ENCODE data around the gene UBAC1.

UBAC1 gene

GRCh38 chr9:135984072-135984710, 23.0 kb upstream of the UBAC1 start:
- H3K4me3 ChIP-seq (ENCODE audit: low read depth, low read length): no peak overlapping the region
- TF ChIP-seq MYC (IDR thresholded peaks at IDR 0.05; ENCODE audit: low read depth, low read length): no peak
- no peak for TF ChIP-seq POLR2A (IDR thresholded peaks at IDR 0.05; ENCODE audit: extremely low read depth, insufficient read length)
- no peak for TF ChIP-seq CTCF (IDR thresholded peaks at IDR 0.05; ENCODE audit: low read depth, low read length)
- no peak for TF ChIP-seq MAX (IDR thresholded peaks at IDR 0.05; ENCODE audit: low read depth, low read length)
- no peak for DNase-seq (ENCODE audit: low read depth)

GRCh38 chr9:135983208-135984071, 22.3 kb upstream of the UBAC1 start:
- no peak for DNase-seq (ENCODE audit: low read depth)
- H3K4me3 ChIP-seq (ENCODE audit: low read depth, low read length): no peak overlapping the region
- no peak for TF ChIP-seq MYC (IDR thresholded peaks at IDR 0.05; ENCODE audit: low read depth, low read length)
- TF ChIP-seq POLR2A (IDR thresholded peaks at IDR 0.05; ENCODE audit: extremely low read depth, insufficient read length): no peak

GRCh38 chr9:135982499-135983207, 21.5 kb upstream of the UBAC1 start:
- TF ChIP-seq POLR2A (IDR thresholded peaks at IDR 0.05; ENCODE audit: extremely low read depth, insufficient read length): no peak
- no peak for TF ChIP-seq MYC (IDR thresholded peaks at IDR 0.05; ENCODE audit: low read depth, low read length)
- TF ChIP-seq CTCF (IDR thresholded peaks at IDR 0.05; ENCODE audit: low read depth, low read length): no peak
- TF ChIP-seq MAX (IDR thresholded peaks at IDR 0.05; ENCODE audit: low read depth, low read length): no peak
- no peak for DNase-seq (ENCODE audit: low read depth)
- H3K4me3 ChIP-seq (ENCODE audit: low read depth, low read length): no peak overlapping the region

GRCh38 chr9:135980926-135981630, 19.9 kb upstream of the UBAC1 start:
- no peak for TF ChIP-seq MYC (IDR thresholded peaks at IDR 0.05; ENCODE audit: low read depth, low read length)
- TF ChIP-seq POLR2A (IDR thresholded peaks at IDR 0.05; ENCODE audit: extremely low read depth, insufficient read length): no peak
- no peak for TF ChIP-seq CTCF (IDR thresholded peaks at IDR 0.05; ENCODE audit: low read depth, low read length)
- no peak overlapping the region for H3K4me3 ChIP-seq (ENCODE audit: low read depth, low read length)
- DNase-seq (ENCODE audit: low read depth): no peak

GRCh38 chr9:135979547-135980166, 18.5 kb upstream of the UBAC1 start:
- no peak for DNase-seq (ENCODE audit: low read depth)
- no peak for TF ChIP-seq CTCF (IDR thresholded peaks at IDR 0.05; ENCODE audit: low read depth, low read length)
- no peak for TF ChIP-seq POLR2A (IDR thresholded peaks at IDR 0.05; ENCODE audit: extremely low read depth, insufficient read length)
- no peak for TF ChIP-seq MYC (IDR thresholded peaks at IDR 0.05; ENCODE audit: low read depth, low read length)
- TF ChIP-seq MAX (IDR thresholded peaks at IDR 0.05; ENCODE audit: low read depth, low read length): no peak
- H3K4me3 ChIP-seq (ENCODE audit: low read depth, low read length): no peak overlapping the region
